GM23338 (cell line): ENCODE data around the gene E4F1. TPM values are rescaled to one million over a fixed set of nuclear protein-coding genes. Genes with fewer than 3 reads are reported as not detected.

ENCODE experiments used
- ATAC-seq: fragments of 200-7000 bp; cut with Tn5 transposase; 3 replicates; pipeline ENCODE4 v1.9.1; 2020
- DNase-seq: peaks from one replicate; pipeline ENCODE4 v3.0.0-alpha.2; 2015; ENCODE audit warnings: low spot score
- H2AFZ ChIP-seq: fragments of 200-600 bp; sonication (generic); 2 replicates; pipeline ENCODE4 v1.8.0; 2016; ENCODE audit warnings: antibody characterized with exemption, mild to moderate bottlenecking, moderate library complexity
- H3F3A ChIP-seq: fragments of 200-600 bp; sonication (generic); replicated peaks from 2 replicates; pipeline ENCODE4 v1.8.0; 2017; ENCODE audit warnings: antibody characterized with exemption, mixed run types, low read depth
- H3K27ac ChIP-seq: fragments of 200-600 bp; sonication (generic); 2 replicates; pipeline ENCODE4 v1.6.1; 2016; ENCODE audit warnings: low read depth
- H3K27me3 ChIP-seq: fragments of 200-600 bp; sonication (generic); 2 replicates; pipeline ENCODE4 v1.8.0; 2016; ENCODE audit warnings: mild to moderate bottlenecking, mixed run types, moderate library complexity; ENCODE audit not compliant: insufficient read depth
- H3K36me3 ChIP-seq: fragments of 200-600 bp; sonication (generic); 2 replicates; pipeline ENCODE4 v1.8.0; 2016; ENCODE audit warnings: mild to moderate bottlenecking; ENCODE audit not compliant: insufficient read depth
- H3K4me1 ChIP-seq: fragments of 200-600 bp; sonication (generic); 2 replicates; pipeline ENCODE4 v1.8.0; 2016; ENCODE audit warnings: mild to moderate bottlenecking, moderate library complexity; ENCODE audit not compliant: insufficient read depth
- H3K4me2 ChIP-seq: fragments of 200-600 bp; sonication (generic); 2 replicates; pipeline ENCODE4 v1.7.1; 2017; ENCODE audit warnings: mixed run types
- H3K4me3 ChIP-seq: fragments of 200-600 bp; sonication (generic); 2 replicates; pipeline ENCODE4 v1.6.1; 2016; ENCODE audit warnings: mixed run types
- H3K79me2 ChIP-seq: fragments of 200-600 bp; sonication (generic); replicated peaks from 2 replicates; pipeline ENCODE4 v1.8.0; 2017; ENCODE audit warnings: mild to moderate bottlenecking; ENCODE audit not compliant: insufficient read depth
- H3K9me2 ChIP-seq: fragments of 200-600 bp; sonication (generic); 2 replicates; pipeline ENCODE4 v1.8.0; 2017; ENCODE audit not compliant: insufficient read depth
- H4K20me1 ChIP-seq: fragments of 200-600 bp; sonication (generic); replicated peaks from 2 replicates; pipeline ENCODE4 v1.8.0; 2017; ENCODE audit warnings: mild to moderate bottlenecking; ENCODE audit not compliant: insufficient read depth
- H3K27ac Mint-ChIP-seq: 2 replicates; pipeline ENCODE4 v1.8.0; 2020; ENCODE audit warnings: inconsistent platforms, mild to moderate bottlenecking, moderate library complexity, mixed read lengths
- H3K27me3 Mint-ChIP-seq: 3 replicates; pipeline ENCODE4 v1.8.0; 2022; ENCODE audit warnings: low read depth, mild to moderate bottlenecking, moderate library complexity, mixed read lengths, inconsistent platforms; ENCODE audit not compliant: insufficient read depth, poor library complexity
- H3K36me3 Mint-ChIP-seq: 3 replicates; pipeline ENCODE4 v1.8.0; 2021; ENCODE audit warnings: low read depth, mild to moderate bottlenecking, inconsistent platforms, moderate library complexity, mixed read lengths
- H3K4me1 Mint-ChIP-seq: 3 replicates; pipeline ENCODE4 v1.8.0; 2020; ENCODE audit warnings: mild to moderate bottlenecking, inconsistent platforms, mixed read lengths
- H3K4me3 Mint-ChIP-seq: 3 replicates; pipeline ENCODE4 v1.8.0; 2021; ENCODE audit warnings: moderate library complexity, mild to moderate bottlenecking, inconsistent platforms, mixed read lengths
- H3K9me3 Mint-ChIP-seq: 3 replicates; pipeline ENCODE4 v1.8.0; 2020; ENCODE audit warnings: moderate library complexity, mild to moderate bottlenecking, inconsistent platforms, mixed read lengths
- CREB1 ChIP-seq: fragments of 250-450 bp; sonication (Bioruptor Pico); IDR thresholded peaks from 2 replicates; pipeline ENCODE4 v1.5.0; 2020; ENCODE audit warnings: low read depth, mild to moderate bottlenecking, moderate library complexity
- EZH2 ChIP-seq: fragments of 200-600 bp; sonication (generic); IDR thresholded peaks from one replicate; pipeline ENCODE4 v1.8.0; 2017; ENCODE audit warnings: antibody characterized with exemption, mild to moderate bottlenecking, low read depth; ENCODE audit not compliant: unreplicated experiment
- EZH2phosphoT487 ChIP-seq: fragments of 200-600 bp; sonication (generic); IDR thresholded peaks from one replicate; pipeline ENCODE4 v1.8.1; 2018; ENCODE audit warnings: antibody characterized with exemption; ENCODE audit not compliant: unreplicated experiment
- JUNB ChIP-seq: IDR thresholded peaks from one replicate; pipeline ENCODE4 v1.6.1; 2016; ENCODE audit warnings: antibody characterized with exemption; ENCODE audit not compliant: unreplicated experiment
- NANOG ChIP-seq: IDR thresholded peaks from 2 replicates; pipeline ENCODE4 v1.6.1; 2016; ENCODE audit warnings: antibody characterized with exemption, borderline replicate concordance
- POLR2AphosphoS5 ChIP-seq: IDR thresholded peaks from 2 replicates; pipeline ENCODE4 v1.6.1; 2016; ENCODE audit warnings: antibody characterized with exemption, low read depth
- ZNF114 ChIP-seq: fragments of 250-450 bp; sonication (Bioruptor Pico); IDR thresholded peaks from 2 replicates; pipeline ENCODE4 v1.5.0; 2020; ENCODE audit warnings: mild to moderate bottlenecking, moderate library complexity
- polyA plus RNA-seq: library from polyadenylated mRNA; unstranded; fragments of >200 nt; fragmentation: Nextera tagmentation; extraction: Ambion mirVana; gene quantifications from 2 replicates; pipeline ENCODE4 v1.2.1, GENCODE V29; 2016
- total RNA-seq: library from RNA; depleted of rRNA; stranded (reverse); fragments of >200 nt; shearing (Covaris generic); gene quantifications from 2 replicates; pipeline ENCODE4 v1.2.3, GENCODE V29; 2014
- TF ChIP-seq, protein P1 (sequence below), 2 experiments: fragments of 200-600 bp in 1 of 2; sonication (generic) in 1 of 2; conservative IDR thresholded peaks; 2 replicates each; pipeline versions ENCODE4 v1.5.1 to v1.6.1; 2016 to 2017; ENCODE audit warnings: antibody characterized with exemption in 2 of 2, low read depth in 2 of 2, mild to moderate bottlenecking in 2 of 2, moderate library complexity in 1 of 2
- TF ChIP-seq, protein P2 (sequence below): IDR thresholded peaks from one replicate; pipeline ENCODE4 v1.6.1; 2018; ENCODE audit warnings: antibody characterized with exemption; ENCODE audit not compliant: unreplicated experiment

E4F1 gene
- total and polyA plus RNA-seq, 2 experiments from 2014 or later: 22.6 to 45.5 TPM

DNA sequence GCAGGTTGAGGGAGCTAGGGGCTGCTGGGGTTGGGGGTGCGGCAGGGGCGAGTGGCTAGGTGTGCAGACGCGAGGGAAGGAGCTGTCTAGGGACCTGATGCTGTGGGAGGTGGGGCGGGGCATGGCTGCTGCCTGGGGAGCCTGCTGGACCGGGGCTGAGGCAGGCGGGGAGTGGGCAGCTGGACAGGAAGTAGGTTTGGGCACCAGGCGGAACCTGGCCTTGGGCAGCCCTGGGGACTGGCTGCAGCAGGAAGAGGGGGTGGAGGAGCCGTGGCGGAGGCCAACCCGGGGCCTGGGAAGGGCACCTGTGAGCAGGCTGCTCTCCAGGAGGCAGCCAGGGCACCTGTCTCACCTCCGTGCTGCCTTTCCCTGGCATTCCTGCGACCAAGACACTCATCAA lies 7.0 kb downstream of the E4F1 start:
- H3K27me3 ChIP-seq: no peaks in the 10 kb centered on the region
- H3K4me2 ChIP-seq: no peak overlapping the region
- no peak overlapping the region for H3K27ac ChIP-seq
- no peaks in the 10 kb centered on the region for H3F3A ChIP-seq
- H3K27ac Mint-ChIP-seq: no peak overlapping the region
- H2AFZ ChIP-seq: no peak overlapping the region
- peaks cover 7% of the 10 kb centered on the region; the same call in 2 of the 3 replicates for H3K36me3 Mint-ChIP-seq
- H3K27me3 Mint-ChIP-seq: peaks cover 12% of the 10 kb centered on the region
- no peak overlapping the region for H3K4me3 Mint-ChIP-seq
- H3K9me2 ChIP-seq: no peaks in the 10 kb centered on the region
- ATAC-seq (no peak), DNase-seq (no peak)
- H3K4me3 ChIP-seq: no peak overlapping the region
- H3K79me2 ChIP-seq: peaks cover 27% of the 10 kb centered on the region
- no peaks in the 10 kb centered on the region; the same call in 1 of the 2 replicates for H4K20me1 ChIP-seq
- H3K4me1 ChIP-seq: no peaks in the 10 kb centered on the region
- no peaks in the 10 kb centered on the region for H3K4me1 Mint-ChIP-seq
- H3K36me3 ChIP-seq: 0 out of 2 replicates have a peak, but pooled peaks cover 5% of the 10 kb centered on the region
- H3K9me3 Mint-ChIP-seq: no peaks in the 10 kb centered on the region
- TF ChIP-seq CREB1 (CRISPR knock-in tag): no peak
- TF ChIP-seq EZH2phosphoT487: no peak
- TF ChIP-seq ZNF114 (CRISPR knock-in tag): no peak
- TF ChIP-seq, protein P1, sequence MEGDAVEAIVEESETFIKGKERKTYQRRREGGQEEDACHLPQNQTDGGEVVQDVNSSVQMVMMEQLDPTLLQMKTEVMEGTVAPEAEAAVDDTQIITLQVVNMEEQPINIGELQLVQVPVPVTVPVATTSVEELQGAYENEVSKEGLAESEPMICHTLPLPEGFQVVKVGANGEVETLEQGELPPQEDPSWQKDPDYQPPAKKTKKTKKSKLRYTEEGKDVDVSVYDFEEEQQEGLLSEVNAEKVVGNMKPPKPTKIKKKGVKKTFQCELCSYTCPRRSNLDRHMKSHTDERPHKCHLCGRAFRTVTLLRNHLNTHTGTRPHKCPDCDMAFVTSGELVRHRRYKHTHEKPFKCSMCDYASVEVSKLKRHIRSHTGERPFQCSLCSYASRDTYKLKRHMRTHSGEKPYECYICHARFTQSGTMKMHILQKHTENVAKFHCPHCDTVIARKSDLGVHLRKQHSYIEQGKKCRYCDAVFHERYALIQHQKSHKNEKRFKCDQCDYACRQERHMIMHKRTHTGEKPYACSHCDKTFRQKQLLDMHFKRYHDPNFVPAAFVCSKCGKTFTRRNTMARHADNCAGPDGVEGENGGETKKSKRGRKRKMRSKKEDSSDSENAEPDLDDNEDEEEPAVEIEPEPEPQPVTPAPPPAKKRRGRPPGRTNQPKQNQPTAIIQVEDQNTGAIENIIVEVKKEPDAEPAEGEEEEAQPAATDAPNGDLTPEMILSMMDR (conservative IDR thresholded peaks at IDR 0.05; ENCODE audit: low read depth in 2 of 2): no peak
- no peak for TF ChIP-seq JUNB
- no peak for TF ChIP-seq NANOG
- TF ChIP-seq EZH2: no peak

DNA sequence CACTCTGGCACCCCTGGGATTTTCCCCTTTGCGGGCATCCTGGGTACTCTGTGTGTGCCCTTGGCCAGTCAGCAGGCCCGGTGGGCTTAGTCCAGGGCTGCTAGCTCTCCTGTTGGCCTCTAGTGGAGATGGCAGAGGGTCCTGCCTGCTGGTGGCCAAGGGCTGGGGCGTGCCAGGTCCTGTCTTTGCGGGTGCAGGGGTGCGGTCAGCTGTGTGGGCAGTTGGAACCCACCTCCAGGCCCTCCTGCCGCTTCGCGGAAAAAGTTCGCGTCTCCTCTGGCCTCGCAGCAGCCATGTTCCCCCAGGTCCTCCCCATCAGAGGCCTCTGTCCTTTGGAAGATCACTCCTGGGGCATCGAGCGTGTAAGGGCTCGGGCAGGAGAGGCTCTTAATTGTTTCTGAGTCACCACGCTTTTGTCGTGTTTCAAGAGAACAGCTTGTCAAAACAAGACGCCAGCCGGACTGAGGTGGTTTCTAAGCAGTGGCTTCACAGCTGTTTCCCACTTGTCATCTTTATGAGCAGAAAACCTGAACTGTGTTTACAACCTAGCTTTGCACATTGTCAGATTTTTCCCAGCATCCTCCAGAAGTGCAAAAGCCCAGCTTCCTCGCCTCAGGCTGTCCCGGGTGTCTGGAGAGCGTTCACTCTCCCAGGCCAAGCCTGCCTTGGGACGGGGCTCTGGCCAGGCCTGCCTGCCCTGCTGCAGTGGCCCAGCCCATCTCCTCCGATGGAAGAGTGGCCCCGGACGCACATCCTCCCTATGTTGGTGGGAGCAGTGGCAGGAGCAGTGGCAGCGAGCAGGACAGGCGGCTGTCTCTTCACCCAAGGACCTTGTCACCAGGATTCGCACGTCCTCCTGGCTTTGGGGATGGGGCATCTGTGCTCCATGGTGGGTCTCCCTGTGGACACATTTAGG lies 7.9 kb downstream of the E4F1 start:
- peaks cover 18% of the 10 kb centered on the region for H3K79me2 ChIP-seq
- no peaks in the 10 kb centered on the region for H3K4me1 Mint-ChIP-seq
- H3K27ac ChIP-seq: no peak overlapping the region
- no peaks in the 10 kb centered on the region for H3K9me3 Mint-ChIP-seq
- H3K27ac Mint-ChIP-seq: no peak overlapping the region
- no peak overlapping the region for H3K4me2 ChIP-seq
- H3K9me2 ChIP-seq: no peaks in the 10 kb centered on the region
- H3K27me3 ChIP-seq: peaks cover under 1% of the 10 kb centered on the region; the same call in 1 of the 2 replicates
- no peaks in the 10 kb centered on the region for H3K4me1 ChIP-seq
- peaks cover 9% of the 10 kb centered on the region; the same call in 2 of the 3 replicates for H3K36me3 Mint-ChIP-seq
- no peak for DNase-seq
- no peak overlapping the region for H2AFZ ChIP-seq
- H3K27me3 Mint-ChIP-seq: peaks cover 13% of the 10 kb centered on the region
- no peaks in the 10 kb centered on the region for H3F3A ChIP-seq
- H3K36me3 ChIP-seq: 0 out of 2 replicates have a peak, but pooled peaks cover 5% of the 10 kb centered on the region
- H4K20me1 ChIP-seq: no peaks in the 10 kb centered on the region; the same call in 1 of the 2 replicates
- TF ChIP-seq, protein P2, sequence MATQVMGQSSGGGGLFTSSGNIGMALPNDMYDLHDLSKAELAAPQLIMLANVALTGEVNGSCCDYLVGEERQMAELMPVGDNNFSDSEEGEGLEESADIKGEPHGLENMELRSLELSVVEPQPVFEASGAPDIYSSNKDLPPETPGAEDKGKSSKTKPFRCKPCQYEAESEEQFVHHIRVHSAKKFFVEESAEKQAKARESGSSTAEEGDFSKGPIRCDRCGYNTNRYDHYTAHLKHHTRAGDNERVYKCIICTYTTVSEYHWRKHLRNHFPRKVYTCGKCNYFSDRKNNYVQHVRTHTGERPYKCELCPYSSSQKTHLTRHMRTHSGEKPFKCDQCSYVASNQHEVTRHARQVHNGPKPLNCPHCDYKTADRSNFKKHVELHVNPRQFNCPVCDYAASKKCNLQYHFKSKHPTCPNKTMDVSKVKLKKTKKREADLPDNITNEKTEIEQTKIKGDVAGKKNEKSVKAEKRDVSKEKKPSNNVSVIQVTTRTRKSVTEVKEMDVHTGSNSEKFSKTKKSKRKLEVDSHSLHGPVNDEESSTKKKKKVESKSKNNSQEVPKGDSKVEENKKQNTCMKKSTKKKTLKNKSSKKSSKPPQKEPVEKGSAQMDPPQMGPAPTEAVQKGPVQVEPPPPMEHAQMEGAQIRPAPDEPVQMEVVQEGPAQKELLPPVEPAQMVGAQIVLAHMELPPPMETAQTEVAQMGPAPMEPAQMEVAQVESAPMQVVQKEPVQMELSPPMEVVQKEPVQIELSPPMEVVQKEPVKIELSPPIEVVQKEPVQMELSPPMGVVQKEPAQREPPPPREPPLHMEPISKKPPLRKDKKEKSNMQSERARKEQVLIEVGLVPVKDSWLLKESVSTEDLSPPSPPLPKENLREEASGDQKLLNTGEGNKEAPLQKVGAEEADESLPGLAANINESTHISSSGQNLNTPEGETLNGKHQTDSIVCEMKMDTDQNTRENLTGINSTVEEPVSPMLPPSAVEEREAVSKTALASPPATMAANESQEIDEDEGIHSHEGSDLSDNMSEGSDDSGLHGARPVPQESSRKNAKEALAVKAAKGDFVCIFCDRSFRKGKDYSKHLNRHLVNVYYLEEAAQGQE: no peak
- no peak for TF ChIP-seq POLR2AphosphoS5
- TF ChIP-seq EZH2phosphoT487: no peak
- no peak overlapping the region for H3K4me3 Mint-ChIP-seq
- H3K4me3 ChIP-seq: no peak overlapping the region
- ATAC-seq: no peak
